ENCODE measurements around the gene MUC2. TPM values are rescaled to one million over a fixed set of nuclear protein-coding genes. Genes with fewer than 3 reads are reported as not detected.

Gene MUC2
- total RNA-seq, 1 experiment from 2014 or later: 6.9 TPM

GRCh38 chr11:1036303-1036923 lies 38.3 kb upstream of the MUC2 start, which contains the start of gene MUC6:
Gene MUC6 (minus strand): TSS chr11:1036718. CDS start chr11:1036655, 63 bp downstream.
- peak; percentile 26 for DNase-seq (ENCODE audit: low spot score)

GRCh38 chr11:1036931-1037330 lies 37.7 kb upstream of the MUC2 start:
- DNase-seq (ENCODE audit: low spot score): no peak

- no peak for DNase-seq (ENCODE audit: low spot score)
These were observed 37.1 kb upstream of the MUC2 start for GRCh38 chr11:1037506-1038055.

- no peak for DNase-seq (ENCODE audit: low spot score)
These were observed 36.3 kb upstream of the MUC2 start for GRCh38 chr11:1038361-1038760.

GRCh38 chr11:1038921-1039320 lies 35.8 kb upstream of the MUC2 start:
- DNase-seq (ENCODE audit: low spot score): no peak

- DNase-seq (ENCODE audit: low spot score): peak; percentile 45
These were observed 34.9 kb upstream of the MUC2 start for GRCh38 chr11:1039481-1040427.

GRCh38 chr11:1040428-1041148 lies 34.1 kb upstream of the MUC2 start:
- DNase-seq (ENCODE audit: low spot score): peak; percentile 34

GRCh38 chr11:1041149-1041467 lies 33.6 kb upstream of the MUC2 start:
- no peak for DNase-seq (ENCODE audit: low spot score)

GRCh38 chr11:1041471-1041870 lies 33.2 kb upstream of the MUC2 start:
- no peak for DNase-seq (ENCODE audit: low spot score)

GRCh38 chr11:1041936-1042608 lies 32.6 kb upstream of the MUC2 start:
- no peak for DNase-seq (ENCODE audit: low spot score)

GRCh38 chr11:1042626-1043562 lies 31.8 kb upstream of the MUC2 start:
- DNase-seq (ENCODE audit: low spot score): no peak

GRCh38 chr11:1043563-1044096 lies 31.0 kb upstream of the MUC2 start:
- no peak for DNase-seq (ENCODE audit: low spot score)

GRCh38 chr11:1044160-1044559 lies 30.5 kb upstream of the MUC2 start:
- no peak for DNase-seq (ENCODE audit: low spot score)

GRCh38 chr11:1047595-1048156 lies 27.0 kb upstream of the MUC2 start:
- DNase-seq (ENCODE audit: low spot score): no peak

GRCh38 chr11:1048375-1049070 lies 26.2 kb upstream of the MUC2 start:
- no peak for DNase-seq (ENCODE audit: low spot score)

- DNase-seq (ENCODE audit: low spot score): no peak
These were observed 25.6 kb upstream of the MUC2 start for GRCh38 chr11:1049071-1049405.

- no peak for DNase-seq (ENCODE audit: low spot score)
These were observed 25.2 kb upstream of the MUC2 start for GRCh38 chr11:1049431-1049891.

GRCh38 chr11:1049911-1050580 lies 24.6 kb upstream of the MUC2 start:
- no peak for DNase-seq (ENCODE audit: low spot score)

Data from HT-29 (cell line).